ENCODE data around the gene MID1.
A peak's percentile ranks its signal among the peaks of the same experiment; 100 is the strongest.

MID1 gene

DNA sequence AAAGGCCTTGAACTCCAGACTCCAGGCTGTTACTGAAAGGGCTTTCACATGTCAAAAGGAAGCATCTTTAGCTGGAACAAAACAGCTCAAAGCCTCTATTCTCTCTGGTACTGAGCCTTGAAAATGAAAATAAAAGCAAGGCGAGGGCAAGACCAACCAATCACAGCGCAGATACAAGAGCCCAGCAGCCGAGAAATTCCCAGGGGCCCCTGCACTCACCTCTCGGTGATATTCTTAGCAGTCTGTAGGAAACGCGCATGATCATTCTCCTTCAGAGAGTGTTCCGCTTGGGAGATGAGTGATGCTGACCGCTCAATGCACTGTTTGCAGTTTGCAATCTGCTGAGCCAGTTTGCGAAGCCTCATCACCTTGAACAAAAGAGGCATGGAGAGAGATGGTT is 138.1 kb downstream of the MID1 start:
- TF ChIP-seq CTCF (IDR thresholded peaks at IDR 0.05; ENCODE audit: low read length, missing control alignments) = no peak
- peak; percentile 51 for DNase-seq (ENCODE audit: low read depth)
- H3K4me3 ChIP-seq (replicated peaks; ENCODE audit: low read depth, low read length) = no peak overlapping the region

- TF ChIP-seq CTCF (IDR thresholded peaks at IDR 0.05; ENCODE audit: low read length, missing control alignments) = no peak
- H3K4me3 ChIP-seq (replicated peaks; ENCODE audit: low read depth, low read length) = no peak overlapping the region
- DNase-seq (ENCODE audit: low read depth) = no peak
These were observed 139.5 kb downstream of the MID1 start for GRCh38 chrX:10480861-10481260.

- no peak for TF ChIP-seq CTCF (IDR thresholded peaks at IDR 0.05; ENCODE audit: low read length, missing control alignments)
- H3K4me3 ChIP-seq (replicated peaks; ENCODE audit: low read depth, low read length) = no peak overlapping the region
- no peak for DNase-seq (ENCODE audit: low read depth)
These were observed 140.9 kb downstream of the MID1 start for GRCh38 chrX:10479508-10479907.

DNA sequence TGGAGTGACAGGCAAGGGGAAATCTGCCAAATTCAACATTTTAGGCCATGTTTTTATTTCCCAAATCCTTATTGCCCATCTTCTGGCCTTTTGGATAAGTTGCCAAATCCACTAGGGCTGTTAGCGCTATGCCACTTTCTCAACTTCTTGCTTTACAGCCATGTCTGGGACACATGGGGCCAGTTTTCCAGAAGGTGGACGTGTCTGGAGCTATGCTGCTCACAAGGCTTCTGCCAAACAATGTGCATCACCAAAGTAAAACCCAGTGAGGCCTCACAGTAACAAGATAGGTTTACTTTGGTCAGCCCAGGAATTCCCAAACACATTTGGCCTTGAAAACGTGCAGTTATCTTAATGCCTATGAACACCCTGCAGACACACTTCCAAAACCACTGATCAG is 142.9 kb downstream of the MID1 start:
- no peak overlapping the region for H3K4me3 ChIP-seq (replicated peaks; ENCODE audit: low read depth, low read length)
- TF ChIP-seq CTCF (IDR thresholded peaks at IDR 0.05; ENCODE audit: low read length, missing control alignments) = no peak
- DNase-seq (ENCODE audit: low read depth) = no peak

GRCh38 chrX:10474913-10475568 is 145.3 kb downstream of the MID1 start:
- no peak overlapping the region for H3K4me3 ChIP-seq (replicated peaks; ENCODE audit: low read depth, low read length)
- no peak for TF ChIP-seq CTCF (IDR thresholded peaks at IDR 0.05; ENCODE audit: low read length, missing control alignments)
- DNase-seq (ENCODE audit: low read depth) = no peak

GRCh38 chrX:10474510-10474909 is 145.9 kb downstream of the MID1 start:
- H3K4me3 ChIP-seq (replicated peaks; ENCODE audit: low read depth, low read length) = no peak overlapping the region
- DNase-seq (ENCODE audit: low read depth) = no peak
- TF ChIP-seq CTCF (IDR thresholded peaks at IDR 0.05; ENCODE audit: low read length, missing control alignments) = no peak

DNA sequence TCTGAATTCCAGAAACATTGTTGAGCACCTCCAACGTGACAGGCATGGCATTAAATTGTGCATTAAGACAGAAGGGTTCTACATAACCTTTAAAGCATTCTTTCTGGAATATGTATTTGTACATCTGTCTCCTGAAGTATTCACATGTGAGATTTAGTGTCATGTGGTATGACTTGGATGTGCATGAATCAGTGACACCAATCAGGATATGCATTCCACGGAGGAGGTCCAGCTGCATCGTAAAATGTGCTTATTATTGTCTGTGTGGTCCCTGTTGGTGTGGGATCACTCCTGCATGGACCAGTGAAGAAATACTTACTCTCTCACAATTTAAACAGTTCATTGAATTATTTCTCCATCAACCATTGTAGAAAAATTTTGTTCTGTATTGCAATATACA is 149.0 kb downstream of the MID1 start:
- no peak for DNase-seq (ENCODE audit: low read depth)
- no peak for TF ChIP-seq CTCF (IDR thresholded peaks at IDR 0.05; ENCODE audit: low read length, missing control alignments)
- no peak overlapping the region for H3K4me3 ChIP-seq (replicated peaks; ENCODE audit: low read depth, low read length)

Data from fibroblast of pulmonary artery (primary cell).